ENCODE results near the gene COPS2. TPM values are rescaled to one million over a fixed set of nuclear protein-coding genes. Genes with fewer than 3 reads are reported as not detected.

COPS2 gene
- total RNA-seq = 91.7 TPM

DNA sequence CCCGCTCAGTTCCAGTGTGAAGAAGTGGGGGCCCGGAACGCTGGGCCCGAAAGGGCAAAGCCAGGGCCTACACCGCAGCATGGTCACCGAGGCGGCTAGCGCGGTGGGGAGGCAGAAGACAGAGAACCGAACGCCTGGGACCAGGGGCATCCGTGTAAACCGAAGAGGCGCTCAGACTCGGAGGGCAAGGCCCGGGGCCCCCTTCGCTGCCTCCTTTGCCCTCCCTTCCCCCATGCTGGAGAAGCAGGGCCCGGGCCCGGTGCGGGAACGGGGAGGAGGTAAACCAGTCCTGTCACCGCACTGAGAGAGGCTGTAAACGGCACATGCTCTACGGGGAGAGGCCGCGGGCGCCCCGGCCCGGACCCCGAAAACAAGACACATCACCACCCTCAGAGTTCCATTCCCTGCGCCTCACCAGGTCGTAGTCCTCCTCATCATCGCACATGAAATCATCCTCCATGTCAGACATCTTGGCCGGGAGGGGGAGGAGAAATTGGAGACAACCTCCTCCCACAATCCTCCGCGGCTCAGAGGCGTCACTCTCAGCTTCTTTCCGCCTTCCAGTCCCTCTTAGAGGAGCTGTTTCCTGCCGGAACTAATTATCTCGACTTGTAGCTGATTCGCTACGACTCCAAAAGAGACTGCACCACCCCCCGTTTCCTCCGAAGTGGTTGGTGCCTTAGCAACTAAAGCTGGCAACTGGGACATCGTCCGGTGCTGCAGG is at the start of gene COPS2:
TSS of gene COPS2 (minus strand) at position 490 of the 724 bp plus-strand sequence. CDS start at position 469, 21 bp downstream.

DNA sequence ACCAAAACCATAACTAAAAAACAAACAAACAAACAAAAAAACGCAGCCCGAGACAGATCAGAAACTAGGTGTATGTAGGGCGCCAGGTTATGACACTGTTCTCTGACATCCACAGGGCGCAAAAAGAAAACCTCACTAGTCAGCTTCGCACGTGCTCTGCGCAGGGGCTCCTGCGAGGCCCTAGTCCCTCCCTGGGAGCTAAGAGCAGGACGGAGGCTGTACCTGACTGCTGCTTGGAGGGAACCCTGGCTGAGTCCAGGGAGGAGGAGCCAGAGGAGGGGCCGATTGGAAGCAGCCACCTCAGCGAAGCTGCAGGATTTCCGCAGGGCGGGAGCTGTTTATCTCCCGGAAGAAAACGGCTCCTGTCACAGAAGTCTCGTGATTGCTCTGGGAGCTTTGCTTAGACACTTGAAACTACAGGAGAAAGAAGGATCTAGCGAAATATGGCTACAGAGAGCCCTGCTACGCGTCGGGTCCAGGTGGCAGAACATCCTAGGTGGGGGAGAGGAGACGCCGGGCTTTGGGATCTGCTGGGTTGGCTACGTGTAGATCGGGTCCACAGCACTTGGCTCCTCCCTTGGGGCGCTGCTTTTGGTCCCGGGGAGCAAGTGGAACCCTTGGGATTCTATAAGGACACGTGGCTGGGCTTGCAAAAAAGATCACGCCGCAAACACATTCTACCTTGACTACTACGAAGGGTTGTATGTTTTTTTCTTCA is 14.6 kb upstream of the COPS2 start, which contains the start of gene GALK2:
TSS of gene GALK2 (plus strand) at position 368 of the 718 bp plus-strand sequence. CDS start at position 444, 76 bp downstream.

Other genes with a start within 250 kb of the COPS2 start
- gene SHC4, start 191.7 kb downstream of the COPS2 start, total RNA-seq = 4.3 TPM
- gene SECISBP2L, start 109.2 kb downstream of the COPS2 start, total RNA-seq = 95.1 TPM
- 55.7 TPM for gene GALK2, start 14.6 kb upstream of the COPS2 start, total RNA-seq